Spleen (tissue), 7 donors: ENCODE measurements around the gene OR4M1.
"Not testable (repeated sequence)": the region's sequence is repeated elsewhere in the genome, so short reads cannot be mapped to it uniquely, and the experiment has no call there.

Experiments used
- CTCF ChIP-seq, 11 experiments: fragments of 200-600 bp in 7 of 11; fragments of 450-650 bp in 4 of 11; sonication (generic) in 4 of 11; IDR thresholded peaks in 8 of 11; conservative IDR thresholded peaks in 3 of 11; 1 replicate in 7 of 11; 2 replicates in 4 of 11; pipeline versions ENCODE4 v1.4.0 to v1.8.0; 2016 to 2021; ENCODE audit warnings: antibody characterized with exemption in 11 of 11, inconsistent platforms in 4 of 11, mild to moderate bottlenecking in 1 of 11
- POLR2A ChIP-seq, 3 donors: fragments of 450-650 bp; IDR thresholded peaks; one replicate each; pipeline ENCODE4 v1.5.1; 2017; ENCODE audit warnings: antibody characterized with exemption in 3 of 3, mild to moderate bottlenecking in 1 of 3
- POLR2AphosphoS5 ChIP-seq, 3 donors: sonication (generic); formaldehyde crosslinking; IDR thresholded peaks; one replicate each; pipeline ENCODE4 v1.5.1; 2017; ENCODE audit warnings: antibody characterized with exemption in 3 of 3
- donor health status: DM: no; HTN: no; CAD: no; lungs with moderate emphysema.
- donor health status: DM: no; HTN: no; CAD: no.
- donor health status: DM: no; HTN: no; CAD: no.

GRCh38 chr14:19796520-19797108 is 23.3 kb downstream of the OR4M1 start:
- TF ChIP-seq CTCF (IDR thresholded peaks at IDR 0.05 in 8 of 11, conservative IDR thresholded peaks at IDR 0.05 in 3 of 11); POLR2A (IDR thresholded peaks at IDR 0.05); POLR2AphosphoS5 (IDR thresholded peaks at IDR 0.05): not testable (repeated sequence)
